Fibroblast of upper back skin (primary cell): ENCODE data around the gene AIFM1.

ENCODE experiments used
- DNase-seq: peaks from one replicate; pipeline ENCODE4 v3.0.0-alpha.2; 2013

The AIFM1 gene

DNA sequence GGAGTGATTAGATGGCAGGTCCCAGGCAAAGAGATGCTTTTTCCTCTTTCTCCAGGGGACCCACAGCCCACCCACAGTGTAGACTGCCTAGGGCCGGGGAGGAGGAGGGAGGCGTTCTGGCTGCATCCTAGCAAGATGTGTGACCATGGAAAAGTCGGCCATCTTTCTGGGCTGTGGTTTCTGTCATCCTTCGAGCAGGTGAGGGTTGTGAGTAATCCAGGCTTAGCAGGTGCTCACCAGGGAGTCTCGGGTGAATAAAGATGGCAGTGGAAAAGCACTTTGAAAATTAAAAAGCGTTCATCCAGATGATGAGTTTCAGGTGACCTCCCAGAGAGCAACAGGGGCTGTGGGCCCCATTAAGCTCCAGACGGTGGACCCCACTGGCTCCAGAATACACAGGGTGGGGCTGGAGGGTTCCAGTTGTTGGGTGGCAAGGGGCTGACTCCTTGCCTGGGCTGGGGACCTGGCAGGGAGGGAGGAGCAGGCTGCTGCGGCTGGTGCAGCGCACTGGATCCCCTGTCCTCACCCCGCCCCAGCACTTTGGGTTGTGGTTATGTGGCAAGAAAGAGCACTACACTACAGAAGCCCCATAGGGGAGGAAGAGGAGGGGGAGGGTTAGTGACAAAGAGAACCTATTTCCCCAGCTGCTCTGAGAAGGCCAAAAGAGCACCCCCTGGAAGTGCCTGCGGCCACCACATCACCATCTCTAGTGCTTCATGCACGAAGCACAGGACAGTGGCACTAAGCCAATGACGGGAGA is 79.0 kb downstream of the AIFM1 start:
- DNase-seq, result no peak

DNA sequence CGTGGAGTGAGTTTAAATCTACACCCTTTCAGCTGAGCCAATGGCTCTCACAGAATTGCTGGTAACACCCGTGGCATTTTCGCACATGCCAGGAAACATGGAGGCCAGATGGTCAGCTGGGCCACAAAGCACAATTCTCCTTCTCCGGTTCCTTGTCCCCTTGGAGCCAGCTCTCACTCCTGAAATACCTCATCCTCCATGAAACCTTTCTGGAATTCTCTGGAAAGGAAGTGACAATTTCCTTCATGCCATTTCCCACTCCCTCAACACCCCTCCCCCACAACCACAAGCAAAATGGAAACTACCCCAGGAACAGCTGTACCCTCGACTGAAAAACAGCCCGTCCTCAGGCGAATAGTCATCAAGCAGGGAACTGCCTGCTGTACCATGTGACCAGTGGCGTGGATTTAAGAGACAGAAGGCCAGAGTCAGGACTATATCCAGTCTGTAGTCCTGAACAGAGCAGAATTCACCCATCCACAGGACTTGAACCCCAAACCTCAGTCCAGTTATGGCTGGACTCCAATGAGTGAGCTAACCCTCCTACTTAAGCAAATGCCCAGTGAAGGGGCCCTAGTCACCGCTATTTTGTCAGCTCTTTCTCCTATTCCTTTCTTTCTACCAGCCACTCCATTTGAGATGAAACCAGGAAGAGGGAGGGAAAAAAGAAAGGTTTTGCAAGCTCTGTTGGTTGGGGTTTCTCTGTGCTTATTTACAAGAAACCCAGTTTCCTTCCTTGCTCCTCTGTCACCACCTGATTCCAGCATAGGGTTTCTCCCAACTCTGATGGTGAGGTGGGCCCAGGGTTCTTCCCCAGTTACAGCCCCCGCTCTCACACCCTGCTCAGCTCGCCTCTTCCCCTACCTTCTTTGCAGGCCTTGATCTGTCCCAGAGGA is 79.8 kb downstream of the AIFM1 start:
- peak; percentile 43 for DNase-seq

DNA sequence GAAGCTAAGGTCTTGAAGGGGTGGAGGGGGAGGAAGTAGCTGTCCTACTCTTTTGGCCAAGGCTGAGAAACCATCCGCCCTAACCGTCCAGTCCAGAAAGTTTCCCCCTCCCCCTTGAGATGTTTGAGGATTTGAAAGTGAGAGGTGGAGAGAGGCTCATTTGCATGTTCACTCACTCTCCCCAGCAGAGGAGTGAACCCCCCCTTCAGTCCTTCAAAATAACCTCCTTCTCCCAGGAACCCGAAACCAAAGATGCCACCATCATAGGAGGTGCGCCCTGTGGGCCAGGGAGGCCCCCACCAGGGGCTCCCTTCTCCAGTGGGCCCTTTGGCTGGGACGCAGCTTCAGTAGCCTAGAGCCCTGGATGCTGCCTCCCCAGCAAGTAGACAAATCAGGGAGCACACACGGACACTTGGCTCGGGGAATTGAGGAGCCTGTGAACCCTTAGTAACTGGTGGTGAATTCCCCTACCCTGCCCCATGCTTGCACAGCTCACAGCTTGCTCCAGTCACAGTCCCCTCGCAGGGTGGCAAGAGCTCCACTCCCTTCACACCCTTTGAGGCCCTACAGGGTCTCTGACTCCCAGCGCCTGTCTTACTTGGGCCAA is 80.9 kb downstream of the AIFM1 start:
- no peak for DNase-seq

DNA sequence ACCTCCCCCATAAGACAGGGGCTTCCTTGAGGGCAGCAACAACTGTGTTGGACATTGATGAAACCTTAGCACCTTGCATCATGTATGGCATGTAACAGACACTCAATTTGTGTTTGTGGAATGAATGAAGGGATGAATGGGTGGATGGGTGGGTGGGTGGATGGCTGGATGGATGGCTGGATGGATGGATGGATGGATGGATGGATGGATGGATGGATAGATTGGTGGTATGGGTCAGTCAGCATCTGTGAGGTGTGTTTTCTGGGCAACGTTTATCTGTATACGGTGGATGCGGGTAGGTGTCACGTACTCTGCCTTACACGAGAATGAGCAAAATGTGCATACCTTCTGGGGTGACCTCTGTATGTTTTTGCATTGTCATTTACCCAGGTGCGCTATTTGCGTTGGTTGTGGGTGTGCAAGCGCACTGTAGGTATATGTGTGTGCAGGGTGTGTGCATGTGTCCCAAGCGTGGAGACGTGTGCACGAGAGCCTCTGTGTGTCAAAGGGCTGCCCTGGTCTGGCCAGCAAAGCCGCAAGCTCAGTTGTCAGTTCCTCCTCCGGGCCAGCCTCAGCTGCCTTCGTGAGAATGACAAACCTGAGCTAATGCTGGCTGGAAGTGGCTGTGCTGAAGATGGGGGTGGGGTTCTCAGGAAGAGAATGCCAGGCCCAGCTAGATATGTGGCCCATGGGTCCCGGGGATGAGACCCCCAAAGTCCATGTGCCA is 81.8 kb downstream of the AIFM1 start:
- no peak for DNase-seq

DNA sequence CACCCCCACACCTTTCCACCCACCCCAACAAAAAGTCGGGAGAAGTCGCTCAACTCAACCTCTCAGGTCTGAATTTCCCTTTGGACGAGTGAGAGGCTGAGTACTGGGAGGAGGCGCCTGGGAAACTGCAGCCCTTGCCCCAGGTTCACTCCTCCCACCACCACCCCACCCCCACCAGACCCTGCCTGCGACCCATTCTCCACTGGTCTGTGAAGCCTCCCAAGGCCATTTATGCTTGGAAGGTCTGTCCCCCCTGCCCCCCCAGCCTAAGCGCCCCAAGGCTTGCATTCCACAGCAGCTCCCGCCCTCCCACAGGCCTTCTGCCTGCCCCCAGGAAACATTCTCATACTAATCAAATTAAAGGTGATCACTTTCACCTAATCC is 82.5 kb downstream of the AIFM1 start:
- DNase-seq, result no peak

DNA sequence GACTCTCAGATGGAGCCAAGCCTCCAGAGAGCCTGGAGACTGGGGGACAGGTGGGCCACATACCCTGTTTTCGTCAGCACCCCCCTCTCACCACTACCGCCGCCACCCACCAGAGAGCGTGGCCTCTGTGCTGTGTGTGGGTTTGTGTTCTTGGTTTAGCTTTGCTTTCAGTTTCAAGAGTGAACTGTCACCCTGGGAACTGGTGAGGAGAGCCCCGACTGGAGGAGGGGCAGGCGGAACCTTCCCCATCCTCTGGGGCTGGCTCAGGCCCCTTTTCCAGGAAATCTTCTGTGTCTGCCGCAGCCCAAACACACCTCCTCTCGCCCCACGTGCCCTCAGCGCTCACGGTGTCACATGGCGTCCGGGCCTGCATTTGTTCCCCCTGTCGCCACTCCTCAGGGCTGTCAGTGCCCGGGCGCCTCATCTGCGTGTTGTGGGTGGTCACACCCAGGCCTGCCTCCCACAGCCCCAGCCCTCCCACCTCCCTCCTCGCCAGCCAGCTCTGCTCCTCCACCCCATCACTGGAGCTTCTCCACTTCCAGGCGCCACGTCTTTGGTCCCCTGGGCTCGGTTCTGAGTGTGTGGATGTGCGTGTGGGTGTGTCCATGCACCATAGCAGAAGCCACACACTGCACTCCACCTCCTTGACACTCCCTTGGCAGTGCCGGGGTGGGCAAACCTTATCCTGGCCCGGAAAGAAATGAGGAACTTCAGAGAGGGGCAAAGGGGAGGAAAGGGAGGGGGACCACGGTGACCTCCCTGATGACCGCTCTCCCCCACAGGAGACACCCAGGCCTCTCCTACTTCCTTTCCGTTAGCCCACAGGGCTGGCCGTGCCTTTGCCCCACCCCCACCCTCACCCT is 83.2 kb downstream of the AIFM1 start:
- DNase-seq, result no peak

DNA sequence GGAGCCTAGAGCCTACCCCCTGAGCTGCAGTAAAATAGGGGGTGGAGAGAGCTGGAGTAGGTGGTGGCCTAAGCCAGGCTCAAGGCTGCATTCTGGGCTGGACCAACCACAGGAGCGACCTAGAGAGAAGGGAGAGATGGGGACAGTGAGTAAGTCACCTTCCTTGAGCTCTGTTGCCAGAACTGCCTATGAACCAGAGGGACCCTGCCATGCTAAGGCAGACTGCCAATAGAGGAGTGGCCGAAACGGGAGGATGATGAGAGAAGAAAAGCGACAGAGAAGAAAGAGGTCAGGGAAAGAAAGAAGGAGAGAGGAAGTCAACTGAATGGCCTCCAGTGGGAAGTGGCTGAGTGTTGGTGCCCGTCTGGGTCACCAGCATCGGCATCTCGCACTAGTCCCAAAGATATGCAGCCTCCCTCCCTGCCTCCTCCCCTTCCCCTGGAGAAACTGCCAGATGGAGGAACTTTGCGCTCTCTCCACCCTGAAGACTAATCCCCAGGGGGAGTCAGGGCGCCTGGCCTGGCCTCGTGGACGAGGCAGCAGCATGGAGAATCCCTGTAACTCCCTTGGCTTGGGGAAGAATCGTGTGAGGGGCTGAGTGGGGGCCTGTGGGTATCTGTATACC is 84.1 kb downstream of the AIFM1 start:
- DNase-seq, result no peak

DNA sequence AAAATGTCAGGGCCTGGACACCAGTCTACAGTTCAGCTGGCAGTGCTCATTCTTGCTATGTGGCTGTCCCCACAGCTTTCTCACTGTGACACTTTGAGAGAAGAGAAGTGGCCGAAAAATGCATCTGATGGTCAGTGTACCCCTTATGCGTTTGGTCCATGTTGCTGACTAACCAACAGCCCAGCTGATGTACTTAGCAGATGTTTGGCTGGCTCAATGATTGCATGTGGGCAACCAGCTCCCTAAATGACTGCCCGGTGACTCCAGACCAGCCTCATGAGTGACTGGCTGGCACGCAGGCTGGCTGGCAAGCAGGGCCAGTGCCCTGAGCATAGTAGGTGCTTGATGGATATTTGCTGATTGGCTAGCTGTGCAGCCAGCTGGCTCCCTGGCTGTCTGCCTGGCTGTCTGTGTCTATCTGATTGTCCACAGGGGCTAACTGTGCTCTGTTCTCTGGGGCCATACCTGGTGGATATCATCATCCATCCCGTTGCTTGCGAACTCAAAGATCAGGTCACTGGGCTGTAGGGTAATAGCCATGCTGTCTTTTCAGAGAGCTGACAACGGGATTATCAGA is 84.8 kb downstream of the AIFM1 start:
- DNase-seq, result no peak

DNA sequence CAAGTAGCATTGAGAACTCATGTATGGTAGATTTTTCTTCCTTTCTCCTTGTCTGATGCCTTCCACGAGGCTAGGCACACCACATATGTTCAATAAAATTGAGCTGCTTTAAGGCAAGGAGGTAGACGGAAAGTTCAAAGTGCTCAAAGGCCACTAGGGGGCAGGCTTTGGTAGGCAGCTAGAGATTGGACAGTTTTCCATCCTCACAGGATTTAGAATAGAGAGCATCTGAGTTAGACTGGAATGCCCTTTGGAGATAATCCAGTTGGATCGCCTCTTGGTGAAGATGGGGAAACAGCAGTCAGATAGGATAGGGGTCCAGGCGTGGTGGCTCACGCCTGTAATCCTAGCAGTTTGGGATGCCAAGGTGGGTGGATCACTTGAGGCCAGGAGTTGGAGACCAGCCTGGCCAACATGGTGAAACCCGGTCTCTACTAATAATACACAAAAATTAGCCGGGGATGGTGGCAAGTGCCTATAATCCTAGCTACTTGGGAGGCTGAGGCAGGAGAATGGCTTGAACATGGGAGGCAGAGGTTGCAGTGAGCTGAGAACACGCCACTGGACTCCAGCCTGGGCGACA is 85.7 kb downstream of the AIFM1 start:
- DNase-seq, result peak; percentile 74
